Measurements from ENCODE around the gene BARHL1. TPM values are rescaled to one million over a fixed set of nuclear protein-coding genes. Genes with fewer than 3 reads are reported as not detected.

The BARHL1 gene
- not detected for total RNA-seq
- polyA plus RNA-seq: not detected

DNA sequence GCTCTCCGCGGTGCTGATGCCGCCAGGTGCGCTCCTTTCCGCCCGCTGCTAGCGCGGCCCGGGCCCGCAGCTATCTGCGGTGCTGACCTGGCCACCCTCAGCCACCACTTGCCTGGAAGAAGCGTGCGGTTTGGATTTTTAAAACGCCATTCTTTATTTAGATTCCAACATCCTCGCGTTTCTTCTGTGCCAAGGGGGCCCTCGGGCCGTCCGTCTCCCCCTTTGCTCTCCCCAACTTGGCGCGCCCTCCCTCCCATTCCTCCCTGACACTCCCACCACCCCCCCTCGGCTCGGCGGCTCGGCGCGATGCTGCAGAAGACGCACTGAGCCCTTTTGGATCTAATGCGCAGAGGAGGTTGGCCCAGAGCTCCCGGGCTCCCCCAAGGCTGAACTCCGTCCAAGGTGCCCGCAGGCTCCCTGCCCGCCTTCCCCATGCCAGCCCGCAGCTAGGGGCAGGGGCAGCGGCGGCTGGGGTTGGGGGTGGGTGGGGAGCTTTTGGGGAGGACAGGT lies at the start of gene BARHL1:
Gene BARHL1 (plus strand): TSS at position 331 of the 510 bp plus-strand sequence. CDS start 192 bp downstream, outside the sequence.
- WGBS, 2 donors: 8 to 12% methylated on average over 36 of the region's 36 CpGs
- intact Hi-C loops (cut with DNase I): no loop called here

DNA sequence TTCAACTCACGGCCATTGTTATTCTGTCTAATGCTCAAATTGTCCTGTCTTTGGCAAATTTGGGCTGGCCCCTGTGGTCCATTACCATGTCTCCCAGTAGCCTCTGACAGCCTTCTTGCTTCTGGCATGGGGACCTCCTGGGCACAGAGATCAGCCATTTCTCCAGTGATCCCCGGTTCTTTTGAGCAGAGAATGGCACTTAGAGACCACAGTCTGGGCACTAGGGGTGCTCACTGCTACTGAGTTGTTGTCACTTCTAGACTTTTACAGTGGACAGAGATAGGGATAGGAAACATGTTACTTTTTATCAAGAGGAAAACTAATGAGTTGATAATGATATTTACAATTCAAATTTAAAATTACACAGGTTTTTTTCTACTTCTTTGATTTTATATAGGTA lies 47.6 kb upstream of the BARHL1 start:
- H3K4me1 ChIP-seq: peaks cover 0 to 29% (median 18%) of the 10 kb centered on the region in 4 donors
- 95% methylated on average over 2 of the region's 2 CpGs for WGBS, 2 donors
- no peaks in the 10 kb centered on the region for H3K36me3 ChIP-seq
- H3K27me3 ChIP-seq: peaks cover 0 to 26% (median 0%) of the 10 kb centered on the region in 3 donors
- DNase-seq: no peak
- intact Hi-C loops (cut with DNase I): no loop called here
- H3K27ac ChIP-seq: no peak overlapping the region
- no peak overlapping the region for H3K4me3 ChIP-seq
- TF ChIP-seq EP300 (IDR thresholded peaks at IDR 0.05): no peak
- H3K9me3 ChIP-seq: peaks cover 0 to 2% (median 0%) of the 10 kb centered on the region in 4 donors

More for the DNA sequence above, at the start of gene BARHL1:
- Histone ChIP-seq H3K27me3 (peaks cover 77 to 99% (median 95%) of the 10 kb centered on the region in 3 donors), H3K27ac (no peak within 1 kb of the TSS), H3K36me3 (no peaks in the 10 kb centered on the region), H3K4me1 (peaks cover 0 to 32% (median 11%) of the 10 kb centered on the region in 4 donors), H3K4me3 (peak within 1 kb of the TSS in 3 of 4 donors; percentile 8 to 38 (median 20)), H3K9me3 (no peaks in the 10 kb centered on the region)
- DNase-seq: no peak
- TF ChIP-seq POLR2AphosphoS5 (IDR thresholded peaks at IDR 0.05): no peak
- TF ChIP-seq, protein P1, sequence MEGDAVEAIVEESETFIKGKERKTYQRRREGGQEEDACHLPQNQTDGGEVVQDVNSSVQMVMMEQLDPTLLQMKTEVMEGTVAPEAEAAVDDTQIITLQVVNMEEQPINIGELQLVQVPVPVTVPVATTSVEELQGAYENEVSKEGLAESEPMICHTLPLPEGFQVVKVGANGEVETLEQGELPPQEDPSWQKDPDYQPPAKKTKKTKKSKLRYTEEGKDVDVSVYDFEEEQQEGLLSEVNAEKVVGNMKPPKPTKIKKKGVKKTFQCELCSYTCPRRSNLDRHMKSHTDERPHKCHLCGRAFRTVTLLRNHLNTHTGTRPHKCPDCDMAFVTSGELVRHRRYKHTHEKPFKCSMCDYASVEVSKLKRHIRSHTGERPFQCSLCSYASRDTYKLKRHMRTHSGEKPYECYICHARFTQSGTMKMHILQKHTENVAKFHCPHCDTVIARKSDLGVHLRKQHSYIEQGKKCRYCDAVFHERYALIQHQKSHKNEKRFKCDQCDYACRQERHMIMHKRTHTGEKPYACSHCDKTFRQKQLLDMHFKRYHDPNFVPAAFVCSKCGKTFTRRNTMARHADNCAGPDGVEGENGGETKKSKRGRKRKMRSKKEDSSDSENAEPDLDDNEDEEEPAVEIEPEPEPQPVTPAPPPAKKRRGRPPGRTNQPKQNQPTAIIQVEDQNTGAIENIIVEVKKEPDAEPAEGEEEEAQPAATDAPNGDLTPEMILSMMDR (IDR thresholded peaks at IDR 0.05): no peak
- TF ChIP-seq POLR2A (IDR thresholded peaks at IDR 0.05): no peak
- no peak for TF ChIP-seq EP300 (IDR thresholded peaks at IDR 0.05)

DNA sequence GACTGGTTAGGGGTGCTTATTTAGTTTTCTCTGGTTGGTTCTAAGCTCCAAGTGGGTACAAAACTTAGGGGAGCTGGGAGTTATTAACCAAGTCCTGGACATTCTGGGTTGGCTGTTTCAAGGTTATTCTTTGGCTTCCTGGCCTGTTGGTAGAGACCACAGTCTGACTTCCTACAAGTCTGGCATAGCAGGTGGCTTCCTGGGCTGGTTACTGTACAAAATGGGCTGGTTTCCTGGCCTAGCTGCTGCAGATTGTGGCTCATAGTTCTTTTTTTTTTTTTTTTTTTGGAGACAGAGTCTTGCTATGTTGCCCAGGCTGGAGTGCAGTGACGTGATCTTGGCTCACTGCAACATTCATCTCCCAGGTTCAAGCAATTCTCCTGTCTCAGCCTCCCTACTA lies 46.3 kb upstream of the BARHL1 start:
- no peak overlapping the region for H3K27ac ChIP-seq
- no peak for DNase-seq
- WGBS, 2 donors: 89 to 100% methylated on average over 1 of the region's 1 CpG
- peaks cover 0 to 27% (median 18%) of the 10 kb centered on the region in 4 donors for H3K4me1 ChIP-seq
- peaks cover 0 to 2% (median 0%) of the 10 kb centered on the region in 4 donors for H3K9me3 ChIP-seq
- H3K4me3 ChIP-seq: no peak overlapping the region
- peaks cover 0 to 19% (median 0%) of the 10 kb centered on the region in 3 donors for H3K27me3 ChIP-seq
- H3K36me3 ChIP-seq: no peaks in the 10 kb centered on the region
- intact Hi-C loops (cut with DNase I): no loop called here
- TF ChIP-seq POLR2A (IDR thresholded peaks at IDR 0.05) (no peak), POLR2AphosphoS5 (IDR thresholded peaks at IDR 0.05) (no peak), EP300 (IDR thresholded peaks at IDR 0.05) (no peak)
- TF ChIP-seq, protein P1 (IDR thresholded peaks at IDR 0.05): no peak

DNA sequence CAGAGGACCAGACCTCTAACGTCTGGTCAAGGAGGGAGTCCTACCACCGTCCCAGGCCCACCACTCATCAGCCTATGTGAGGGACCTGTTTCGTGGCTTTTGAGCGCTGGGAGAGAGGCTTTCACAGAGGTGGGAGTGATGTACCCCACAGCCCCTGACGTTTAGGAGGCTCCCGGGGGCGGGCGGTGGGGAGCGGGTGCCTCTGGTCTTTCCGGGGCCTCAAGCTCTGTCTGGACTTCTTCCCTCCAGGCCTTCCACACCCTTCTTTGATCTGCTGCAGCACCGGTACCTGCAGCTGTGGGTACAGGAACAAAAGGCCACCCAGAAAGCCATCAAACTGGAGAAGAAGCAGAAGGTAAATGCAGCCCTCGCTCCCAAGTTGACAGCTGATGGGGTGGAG lies 45.1 kb upstream of the BARHL1 start:
- no peak for TF ChIP-seq EP300 (IDR thresholded peaks at IDR 0.05)
- no peak for TF ChIP-seq POLR2A (IDR thresholded peaks at IDR 0.05)
- TF ChIP-seq, protein P1 (IDR thresholded peaks at IDR 0.05): no peak
- TF ChIP-seq POLR2AphosphoS5 (IDR thresholded peaks at IDR 0.05): no peak
- Histone ChIP-seq H3K36me3 (no peaks in the 10 kb centered on the region), H3K4me1 (peaks cover 0 to 15% (median 10%) of the 10 kb centered on the region in 4 donors), H3K4me3 (no peak overlapping the region), H3K9me3 (peaks cover 0 to 2% (median 0%) of the 10 kb centered on the region in 4 donors), H3K27ac (no peak overlapping the region), H3K27me3 (peaks cover 0 to 13% (median 0%) of the 10 kb centered on the region in 3 donors)
- intact Hi-C loops (cut with DNase I): no loop called here
- DNase-seq: no peak
- WGBS, 2 donors: 88 to 90% methylated on average over 12 of the region's 12 CpGs

DNA sequence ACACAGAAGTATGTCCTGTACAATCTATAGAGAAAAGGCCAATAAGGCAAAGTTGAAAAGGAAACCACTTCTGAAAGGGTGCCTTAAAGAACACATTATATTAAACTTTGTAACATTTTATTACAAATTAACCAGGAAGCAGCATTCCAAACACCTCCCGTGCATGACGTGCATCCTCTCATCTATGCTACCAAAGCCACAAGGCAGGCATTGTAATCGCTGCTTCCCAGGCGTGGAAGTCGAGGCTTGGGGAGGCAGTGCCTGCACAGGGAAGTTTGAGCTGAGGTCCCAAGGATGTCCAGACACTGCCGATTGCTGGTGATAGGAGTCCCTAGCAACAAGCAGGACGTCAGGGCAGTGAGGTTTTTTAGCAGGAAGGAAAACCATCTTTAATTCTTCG lies 44.3 kb upstream of the BARHL1 start:
- DNase-seq: no peak
- TF ChIP-seq EP300 (IDR thresholded peaks at IDR 0.05) (no peak), POLR2AphosphoS5 (IDR thresholded peaks at IDR 0.05) (no peak), POLR2A (IDR thresholded peaks at IDR 0.05) (no peak)
- TF ChIP-seq, protein P1 (IDR thresholded peaks at IDR 0.05): no peak
- WGBS, 2 donors: 12 to 58% methylated on average over 8 of the region's 8 CpGs
- H3K36me3 ChIP-seq: no peaks in the 10 kb centered on the region
- H3K4me1 ChIP-seq: peaks cover 0 to 14% (median 10%) of the 10 kb centered on the region in 4 donors
- H3K27ac ChIP-seq: no peak overlapping the region
- H3K27me3 ChIP-seq: peaks cover 0 to 9% (median 0%) of the 10 kb centered on the region in 3 donors
- H3K4me3 ChIP-seq: no peak overlapping the region
- intact Hi-C loops (cut with DNase I): no loop called here
- peaks cover 0 to 2% (median 0%) of the 10 kb centered on the region in 4 donors for H3K9me3 ChIP-seq
